ENCODE measurements around the gene TMEM234.

TMEM234 gene

DNA sequence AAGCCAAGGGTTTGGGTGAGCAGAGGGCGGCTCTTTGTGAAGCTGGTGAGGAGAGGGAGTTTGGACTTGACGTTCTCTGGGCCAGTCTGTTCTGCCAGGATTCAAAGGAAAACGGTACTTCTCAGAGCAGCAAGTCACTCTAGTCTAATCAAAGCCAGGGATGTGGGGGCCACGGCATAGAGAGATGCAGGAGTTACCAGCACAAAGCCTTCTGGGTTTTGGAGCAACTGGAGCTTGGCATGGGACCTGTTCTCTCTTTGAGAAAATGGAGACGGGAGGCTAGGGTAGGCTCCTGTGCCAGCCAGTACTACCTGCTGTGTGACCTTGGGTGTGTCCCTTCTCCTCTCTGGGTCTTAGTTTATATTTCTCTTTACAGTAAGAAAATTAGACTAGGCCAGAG is 40.6 kb downstream of the TMEM234 start:
- no peak overlapping the region for H3K4me3 ChIP-seq (ENCODE audit: low read depth, low read length)
- H3K4me1 ChIP-seq (ENCODE audit: control insufficient read depth, insufficient read depth, low read length) = peaks cover 27% of the 10 kb centered on the region
- H3K9ac ChIP-seq (ENCODE audit: low read length) = no peak overlapping the region
- no peaks in the 10 kb centered on the region for H3K27me3 ChIP-seq (ENCODE audit: control insufficient read depth, insufficient read depth, low read length)
- H3K36me3 ChIP-seq (ENCODE audit: control insufficient read depth, insufficient read depth, low read length) = peaks cover 51% of the 10 kb centered on the region
- no peaks in the 10 kb centered on the region for H3K9me3 ChIP-seq (ENCODE audit: control insufficient read depth, insufficient read depth, low read depth, low read length)
- no peak overlapping the region for H3K27ac ChIP-seq (ENCODE audit: low read depth, low read length)

DNA sequence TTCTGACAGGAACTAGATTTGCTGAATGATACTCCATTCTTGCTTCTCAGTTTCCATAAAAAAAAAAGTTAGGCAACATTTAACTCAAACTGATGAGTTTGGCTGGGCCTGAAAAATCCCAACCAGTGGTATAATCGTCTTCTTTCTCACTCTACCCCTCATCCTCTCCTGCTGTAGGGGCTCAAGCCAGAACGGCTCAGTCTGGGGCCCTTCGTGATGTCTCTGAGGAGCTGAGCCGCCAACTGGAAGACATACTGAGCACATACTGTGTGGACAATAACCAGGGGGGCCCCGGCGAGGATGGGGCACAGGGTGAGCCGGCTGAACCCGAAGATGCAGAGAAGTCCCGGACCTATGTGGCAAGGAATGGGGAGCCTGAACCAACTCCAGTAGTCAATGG is 41.1 kb downstream of the TMEM234 start:
- Histone ChIP-seq H3K4me3 (ENCODE audit: low read depth, low read length) (peak overlapping the region; percentile 78), H3K36me3 (ENCODE audit: control insufficient read depth, insufficient read depth, low read length) (peaks cover 46% of the 10 kb centered on the region), H3K4me1 (ENCODE audit: control insufficient read depth, insufficient read depth, low read length) (peaks cover 27% of the 10 kb centered on the region), H3K27ac (ENCODE audit: low read depth, low read length) (no peak overlapping the region), H3K9me3 (ENCODE audit: control insufficient read depth, insufficient read depth, low read depth, low read length) (no peaks in the 10 kb centered on the region), H3K27me3 (ENCODE audit: control insufficient read depth, insufficient read depth, low read length) (no peaks in the 10 kb centered on the region), H3K9ac (ENCODE audit: low read length) (no peak overlapping the region)

DNA sequence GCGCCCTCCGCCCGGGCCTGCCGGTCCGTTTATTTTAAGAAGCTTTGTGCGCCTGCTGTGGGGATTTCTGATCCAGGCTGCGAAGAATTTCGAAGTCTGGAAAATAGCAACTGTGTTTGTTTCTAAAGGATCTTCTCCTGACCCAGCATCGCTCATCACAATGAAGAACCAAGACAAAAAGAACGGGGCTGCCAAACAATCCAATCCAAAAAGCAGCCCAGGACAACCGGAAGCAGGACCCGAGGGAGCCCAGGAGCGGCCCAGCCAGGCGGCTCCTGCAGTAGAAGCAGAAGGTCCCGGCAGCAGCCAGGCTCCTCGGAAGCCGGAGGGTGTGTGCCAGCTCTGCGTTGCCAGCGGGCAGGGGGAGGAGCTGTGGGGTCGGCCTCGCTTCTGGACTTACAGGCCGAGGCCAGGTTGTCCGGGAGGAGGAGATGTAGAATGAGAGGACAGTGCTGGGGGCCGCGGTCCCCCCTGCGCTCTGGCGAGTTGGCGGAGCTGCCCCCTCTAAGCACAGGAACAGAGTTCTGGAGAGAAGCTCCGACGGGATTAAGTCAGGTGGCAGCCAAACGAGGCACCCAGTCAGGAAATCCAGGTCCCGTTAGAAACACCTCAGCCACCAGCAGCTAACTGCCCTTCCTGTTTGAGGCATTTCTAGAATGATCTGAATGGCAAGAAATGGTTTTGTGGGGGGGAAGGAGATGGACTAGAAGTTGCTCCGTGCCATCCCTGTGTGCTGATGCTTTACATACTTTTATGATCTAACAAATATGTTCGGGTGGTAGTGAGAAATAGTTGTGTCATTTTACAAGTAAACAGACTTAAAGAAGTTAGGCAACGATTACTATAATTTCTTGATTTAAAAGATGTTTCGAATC is 41.7 kb downstream of the TMEM234 start:
- H3K4me1 ChIP-seq (ENCODE audit: control insufficient read depth, insufficient read depth, low read length) = peaks cover 27% of the 10 kb centered on the region
- no peaks in the 10 kb centered on the region for H3K27me3 ChIP-seq (ENCODE audit: control insufficient read depth, insufficient read depth, low read length)
- H3K9me3 ChIP-seq (ENCODE audit: control insufficient read depth, insufficient read depth, low read depth, low read length) = no peaks in the 10 kb centered on the region
- peak overlapping the region; percentile 78 for H3K4me3 ChIP-seq (ENCODE audit: low read depth, low read length)
- H3K36me3 ChIP-seq (ENCODE audit: control insufficient read depth, insufficient read depth, low read length) = peaks cover 40% of the 10 kb centered on the region
- H3K9ac ChIP-seq (ENCODE audit: low read length) = peak overlapping the region; percentile 93
- H3K27ac ChIP-seq (ENCODE audit: low read depth, low read length) = peak overlapping the region; percentile 94; the same call in 1 of the 2 replicates

- peak within 1 kb of the TSS; percentile 93 for H3K9ac ChIP-seq (ENCODE audit: low read length)
- H3K9me3 ChIP-seq (ENCODE audit: control insufficient read depth, insufficient read depth, low read depth, low read length) = no peaks in the 10 kb centered on the region
- H3K4me3 ChIP-seq (ENCODE audit: low read depth, low read length) = peak within 1 kb of the TSS; percentile 78
- peaks cover 27% of the 10 kb centered on the region for H3K4me1 ChIP-seq (ENCODE audit: control insufficient read depth, insufficient read depth, low read length)
- H3K27ac ChIP-seq (ENCODE audit: low read depth, low read length) = peak within 1 kb of the TSS; percentile 94
- no peaks in the 10 kb centered on the region for H3K27me3 ChIP-seq (ENCODE audit: control insufficient read depth, insufficient read depth, low read length)
- H3K36me3 ChIP-seq (ENCODE audit: control insufficient read depth, insufficient read depth, low read length) = peaks cover 37% of the 10 kb centered on the region
These were observed 42.5 kb downstream of the TMEM234 start, which contains the start of gene TXLNA for GRCh38 chr1:32179443-32180185. TSS of gene TXLNA (plus strand) at chr1:32179675. CDS start at chr1:32180346, 671 bp downstream.

GRCh38 chr1:32179193-32179442 is 43.0 kb downstream of the TMEM234 start:
- Histone ChIP-seq H3K9ac (ENCODE audit: low read length) (peak overlapping the region; percentile 93), H3K4me1 (ENCODE audit: control insufficient read depth, insufficient read depth, low read length) (peaks cover 27% of the 10 kb centered on the region), H3K27ac (ENCODE audit: low read depth, low read length) (peak overlapping the region; percentile 94; the same call in 1 of the 2 replicates), H3K4me3 (ENCODE audit: low read depth, low read length) (peak overlapping the region; percentile 78), H3K27me3 (ENCODE audit: control insufficient read depth, insufficient read depth, low read length) (no peaks in the 10 kb centered on the region), H3K36me3 (ENCODE audit: control insufficient read depth, insufficient read depth, low read length) (peaks cover 37% of the 10 kb centered on the region), H3K9me3 (ENCODE audit: control insufficient read depth, insufficient read depth, low read depth, low read length) (no peaks in the 10 kb centered on the region)

DNA sequence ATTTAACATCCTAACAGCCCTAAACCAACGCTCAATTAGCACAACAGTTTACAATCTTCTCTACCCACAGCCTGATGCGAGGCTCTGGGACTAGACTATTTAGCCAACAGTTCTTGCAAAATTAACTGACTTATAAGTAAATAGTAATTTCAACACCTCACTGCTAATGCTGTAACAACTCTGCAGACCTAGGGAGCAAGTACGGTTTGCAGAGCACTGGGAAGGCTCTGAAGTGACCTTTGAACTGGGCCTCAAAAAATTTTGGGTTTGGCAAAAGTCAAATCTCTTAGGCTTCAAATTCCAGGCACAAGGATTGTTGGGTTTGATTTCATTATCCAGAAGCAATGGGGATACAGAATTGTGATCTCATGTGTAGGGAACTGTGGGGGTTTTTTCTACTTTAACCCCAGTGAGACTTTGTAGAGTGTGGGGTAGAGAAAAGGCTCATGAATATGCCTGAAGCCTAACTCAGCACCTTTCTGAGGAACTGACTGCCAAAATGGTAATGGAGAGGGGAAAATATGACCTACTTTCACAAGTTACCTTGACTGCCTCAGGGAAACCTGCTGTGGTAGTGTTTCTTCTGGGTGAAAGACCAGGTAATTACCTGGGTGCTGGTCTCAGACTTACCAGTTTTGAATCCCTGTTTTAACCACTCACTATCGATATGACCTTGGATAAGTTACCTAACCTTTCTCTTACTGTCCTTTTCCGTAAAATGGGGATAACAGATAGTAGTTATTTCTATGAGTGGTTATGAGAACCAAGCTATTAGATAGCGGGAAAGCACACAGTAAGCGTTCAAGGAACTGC is 43.6 kb downstream of the TMEM234 start:
- peak overlapping the region; percentile 78 for H3K4me3 ChIP-seq (ENCODE audit: low read depth, low read length)
- H3K9me3 ChIP-seq (ENCODE audit: control insufficient read depth, insufficient read depth, low read depth, low read length) = no peaks in the 10 kb centered on the region
- H3K27me3 ChIP-seq (ENCODE audit: control insufficient read depth, insufficient read depth, low read length) = no peaks in the 10 kb centered on the region
- H3K27ac ChIP-seq (ENCODE audit: low read depth, low read length) = peak overlapping the region; percentile 94; the same call in 1 of the 2 replicates
- H3K4me1 ChIP-seq (ENCODE audit: control insufficient read depth, insufficient read depth, low read length) = peaks cover 27% of the 10 kb centered on the region
- peak overlapping the region; percentile 93 for H3K9ac ChIP-seq (ENCODE audit: low read length)
- peaks cover 37% of the 10 kb centered on the region for H3K36me3 ChIP-seq (ENCODE audit: control insufficient read depth, insufficient read depth, low read length)

GRCh38 chr1:32172621-32173245 is 49.4 kb downstream of the TMEM234 start:
- no peak overlapping the region for H3K4me3 ChIP-seq (ENCODE audit: low read depth, low read length)
- H3K9ac ChIP-seq (ENCODE audit: low read length) = no peak overlapping the region
- peaks cover 66% of the 10 kb centered on the region for H3K36me3 ChIP-seq (ENCODE audit: control insufficient read depth, insufficient read depth, low read length)
- no peak overlapping the region for H3K27ac ChIP-seq (ENCODE audit: low read depth, low read length)
- H3K27me3 ChIP-seq (ENCODE audit: control insufficient read depth, insufficient read depth, low read length) = no peaks in the 10 kb centered on the region
- H3K9me3 ChIP-seq (ENCODE audit: control insufficient read depth, insufficient read depth, low read depth, low read length) = no peaks in the 10 kb centered on the region
- H3K4me1 ChIP-seq (ENCODE audit: control insufficient read depth, insufficient read depth, low read length) = peaks cover under 1% of the 10 kb centered on the region; the same call in 1 of the 2 replicates

DNA sequence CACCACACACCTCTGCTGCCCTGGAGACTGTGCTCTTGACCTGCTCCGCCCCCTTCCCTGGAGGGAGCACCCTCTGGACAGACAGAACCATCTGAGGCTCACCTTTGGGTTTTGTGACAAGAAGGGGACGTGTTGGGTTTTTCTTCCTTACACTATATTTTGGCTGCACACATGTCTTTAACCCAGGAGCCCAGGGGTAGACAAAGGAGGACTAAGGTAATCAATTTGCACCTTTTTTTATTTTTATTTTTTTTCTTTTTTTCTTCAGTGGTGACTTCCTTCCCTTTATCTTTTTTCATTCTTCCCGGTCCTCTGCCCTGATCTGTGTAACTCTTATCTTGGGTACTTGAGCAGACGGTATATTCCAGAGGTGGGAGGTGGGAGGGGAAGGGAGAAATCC is 51.2 kb downstream of the TMEM234 start:
- Histone ChIP-seq H3K36me3 (ENCODE audit: control insufficient read depth, insufficient read depth, low read length) (peaks cover 78% of the 10 kb centered on the region), H3K27me3 (ENCODE audit: control insufficient read depth, insufficient read depth, low read length) (no peaks in the 10 kb centered on the region), H3K27ac (ENCODE audit: low read depth, low read length) (no peak overlapping the region), H3K4me1 (ENCODE audit: control insufficient read depth, insufficient read depth, low read length) (no peaks in the 10 kb centered on the region), H3K9ac (ENCODE audit: low read length) (no peak overlapping the region), H3K4me3 (ENCODE audit: low read depth, low read length) (no peak overlapping the region), H3K9me3 (ENCODE audit: control insufficient read depth, insufficient read depth, low read depth, low read length) (no peaks in the 10 kb centered on the region)

Data from HUES6 (cell line).